Hepatocyte (in vitro differentiated cells): ENCODE data around the gene UCMA. TPM values are rescaled to one million over a fixed set of nuclear protein-coding genes. Genes with fewer than 3 reads are reported as not detected.
"Not testable (repeated sequence)": the region's sequence is repeated elsewhere in the genome, so short reads cannot be mapped to it uniquely, and the experiment has no call there.

Experiments
- DNase-seq: peaks from one replicate; pipeline ENCODE4 v3.0.0-alpha.2; 2016; ENCODE audit warnings: low spot score
- H2AFZ ChIP-seq: fragments of 200-600 bp; sonication (generic); 2 replicates; pipeline ENCODE4 v1.6.0; 2016; ENCODE audit warnings: antibody characterized with exemption, mild to moderate bottlenecking
- H3K27ac ChIP-seq: fragments of 200-600 bp; sonication (generic); 2 replicates; pipeline ENCODE4 v1.5.1; 2016; ENCODE audit warnings: mild to moderate bottlenecking
- H3K27me3 ChIP-seq: fragments of 200-600 bp; sonication (generic); 2 replicates; pipeline ENCODE4 v1.6.1; 2016
- H3K36me3 ChIP-seq: fragments of 200-600 bp; sonication (generic); replicated peaks from 2 replicates; pipeline ENCODE4 v1.5.1; 2016; ENCODE audit warnings: low read depth; ENCODE audit not compliant: insufficient read depth
- H3K4me1 ChIP-seq: fragments of 200-600 bp; sonication (generic); 2 replicates; pipeline ENCODE4 v1.5.1; 2016; ENCODE audit warnings: mild to moderate bottlenecking, moderate library complexity; ENCODE audit not compliant: insufficient read depth
- H3K4me2 ChIP-seq: fragments of 200-600 bp; sonication (generic); 2 replicates; pipeline ENCODE4 v1.6.0; 2016
- H3K4me3 ChIP-seq: fragments of 200-600 bp; sonication (generic); 2 replicates; pipeline ENCODE4 v1.5.1; 2016; ENCODE audit warnings: mild to moderate bottlenecking
- H3K79me2 ChIP-seq: fragments of 200-600 bp; sonication (generic); 2 replicates; pipeline ENCODE4 v1.6.0; 2017; ENCODE audit warnings: mild to moderate bottlenecking
- H3K9me2 ChIP-seq: fragments of 200-600 bp; sonication (generic); replicated peaks from 2 replicates; pipeline ENCODE4 v1.6.0; 2017; ENCODE audit warnings: mild to moderate bottlenecking; ENCODE audit not compliant: insufficient read depth
- H3K9me3 ChIP-seq: fragments of 200-600 bp; sonication (generic); 2 replicates; pipeline ENCODE4 v1.5.1; 2016; ENCODE audit warnings: low read depth, mild to moderate bottlenecking
- H4K20me1 ChIP-seq: fragments of 200-600 bp; sonication (generic); 2 replicates; pipeline ENCODE4 v1.6.0; 2016; ENCODE audit warnings: mild to moderate bottlenecking; ENCODE audit not compliant: insufficient read depth, poor library complexity, severe bottlenecking
- EZH2 ChIP-seq: fragments of 200-600 bp; sonication (generic); IDR thresholded peaks from 2 replicates; pipeline ENCODE4 v1.6.1; 2016; ENCODE audit warnings: antibody characterized with exemption, mild to moderate bottlenecking, borderline replicate concordance
- EZH2phosphoT487 ChIP-seq: fragments of 200-600 bp; sonication (generic); IDR thresholded peaks from one replicate; pipeline ENCODE4 v1.6.1; 2018; ENCODE audit warnings: antibody characterized with exemption, mild to moderate bottlenecking, low read depth, moderate library complexity; ENCODE audit not compliant: unreplicated experiment, severe bottlenecking
- WGBS: methylation state at CpG from one replicate; pipeline ENCODE4 v1.1.6; 2016; ENCODE audit warnings: low lambda C conversion rate; ENCODE audit errors: missing lambda C conversion rate; 5-methylcytosine and 5-hydroxymethylcytosine counted together
- polyA plus RNA-seq: library from polyadenylated mRNA; unstranded; fragments of >200 nt; fragmentation: Nextera tagmentation; extraction: Ambion mirVana; gene quantifications from 2 replicates; pipeline ENCODE4 v1.2.1, GENCODE V29; 2016
- total RNA-seq: library from RNA; depleted of rRNA; stranded (reverse); fragments of >200 nt; gene quantifications from 2 replicates; pipeline ENCODE4 v1.2.3, GENCODE V29; 2014
- TF ChIP-seq, protein P1 (sequence below): fragments of 200-600 bp; sonication (generic); IDR thresholded peaks from 2 replicates; pipeline ENCODE4 v1.5.1; 2016; ENCODE audit warnings: antibody characterized with exemption, mild to moderate bottlenecking; ENCODE audit not compliant: poor library complexity

The UCMA gene
- total and polyA plus RNA-seq, 2 experiments from 2014 or later = not detected

DNA sequence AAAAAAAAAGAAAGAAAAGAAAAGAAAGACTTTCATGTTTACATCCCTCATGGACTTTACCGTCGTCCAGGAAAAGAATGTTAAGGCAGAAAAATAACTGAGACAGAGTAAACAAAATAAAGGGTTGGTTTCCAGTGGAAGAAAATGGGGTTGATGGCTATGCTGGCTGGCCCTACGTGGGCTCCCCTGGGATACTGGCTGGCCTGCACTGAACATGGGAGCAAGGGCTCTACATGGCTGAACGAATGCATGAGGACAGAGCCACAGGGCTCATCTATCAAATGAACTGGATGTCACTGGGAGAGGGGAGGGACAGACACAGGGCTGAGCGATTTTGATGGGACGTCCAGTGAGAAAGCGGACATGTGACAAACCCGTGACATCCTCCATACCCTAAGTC, 2.5 kb upstream of the UCMA start:
- Histone ChIP-seq H3K4me1 (no peaks in the 10 kb centered on the region), H3K27ac (no peak overlapping the region), H3K4me3 (no peak overlapping the region), H4K20me1 (no peaks in the 10 kb centered on the region), H3K9me3 (no peaks in the 10 kb centered on the region), H3K9me2 (no peaks in the 10 kb centered on the region), H3K36me3 (no peaks in the 10 kb centered on the region), H3K79me2 (no peaks in the 10 kb centered on the region), H3K27me3 (no peaks in the 10 kb centered on the region), H3K4me2 (no peak overlapping the region), H2AFZ (no peak overlapping the region)
- DNase-seq = no peak
- TF ChIP-seq EZH2 (no peak), EZH2phosphoT487 (no peak)
- TF ChIP-seq, protein P1, sequence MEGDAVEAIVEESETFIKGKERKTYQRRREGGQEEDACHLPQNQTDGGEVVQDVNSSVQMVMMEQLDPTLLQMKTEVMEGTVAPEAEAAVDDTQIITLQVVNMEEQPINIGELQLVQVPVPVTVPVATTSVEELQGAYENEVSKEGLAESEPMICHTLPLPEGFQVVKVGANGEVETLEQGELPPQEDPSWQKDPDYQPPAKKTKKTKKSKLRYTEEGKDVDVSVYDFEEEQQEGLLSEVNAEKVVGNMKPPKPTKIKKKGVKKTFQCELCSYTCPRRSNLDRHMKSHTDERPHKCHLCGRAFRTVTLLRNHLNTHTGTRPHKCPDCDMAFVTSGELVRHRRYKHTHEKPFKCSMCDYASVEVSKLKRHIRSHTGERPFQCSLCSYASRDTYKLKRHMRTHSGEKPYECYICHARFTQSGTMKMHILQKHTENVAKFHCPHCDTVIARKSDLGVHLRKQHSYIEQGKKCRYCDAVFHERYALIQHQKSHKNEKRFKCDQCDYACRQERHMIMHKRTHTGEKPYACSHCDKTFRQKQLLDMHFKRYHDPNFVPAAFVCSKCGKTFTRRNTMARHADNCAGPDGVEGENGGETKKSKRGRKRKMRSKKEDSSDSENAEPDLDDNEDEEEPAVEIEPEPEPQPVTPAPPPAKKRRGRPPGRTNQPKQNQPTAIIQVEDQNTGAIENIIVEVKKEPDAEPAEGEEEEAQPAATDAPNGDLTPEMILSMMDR = no peak
- WGBS = 88% methylated on average over 8 of the region's 8 CpGs

DNA sequence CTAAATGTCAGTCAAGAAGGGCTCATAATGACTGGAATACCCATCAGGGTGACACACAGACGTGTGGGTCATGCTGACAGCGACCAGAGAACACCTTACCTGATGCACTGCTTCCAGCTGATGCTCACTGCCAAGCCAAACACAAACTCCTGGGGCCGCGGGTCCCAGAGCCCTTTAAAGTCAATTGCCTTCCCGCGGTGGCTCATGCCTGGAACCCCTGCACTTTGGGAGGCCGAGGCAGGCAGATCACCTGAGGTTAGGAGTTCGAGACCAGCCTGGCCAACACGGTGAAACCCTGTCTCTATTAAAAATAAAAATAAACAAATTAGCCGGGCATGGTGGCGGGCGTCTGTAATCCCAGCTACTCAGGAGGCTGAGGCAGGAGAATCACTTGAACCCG, 562 bp upstream of the UCMA start:
- H3K9me2 ChIP-seq, H3K9me3 ChIP-seq, H3K79me2 ChIP-seq, H3K36me3 ChIP-seq, H3K27me3 ChIP-seq, DNase-seq, H4K20me1 ChIP-seq, H3K4me2 ChIP-seq, H3K4me3 ChIP-seq, H2AFZ ChIP-seq, H3K27ac ChIP-seq, H3K4me1 ChIP-seq: not testable (repeated sequence)
- WGBS = 93% methylated on average over 13 of the region's 13 CpGs

DNA sequence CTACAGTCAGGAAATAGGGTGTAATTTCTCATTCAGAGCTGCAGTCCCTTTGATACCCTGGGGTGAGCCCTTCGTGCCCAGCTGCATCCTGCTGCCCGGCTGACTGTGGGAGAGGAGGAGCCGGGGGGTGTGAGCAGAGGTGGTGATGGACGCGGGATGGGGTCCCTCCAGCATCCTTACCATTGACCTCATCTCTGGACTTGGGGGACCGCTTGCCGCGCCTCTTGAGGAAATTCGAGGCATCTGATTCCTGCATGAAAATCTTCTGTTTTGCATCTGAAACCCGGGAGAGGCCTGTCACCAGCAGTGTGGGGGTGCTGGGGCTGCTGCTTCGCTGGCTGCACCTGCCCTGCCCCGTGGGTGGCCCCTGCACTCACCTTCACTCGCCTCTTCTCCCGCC, 816 bp downstream of the UCMA start:
- Histone ChIP-seq H3K79me2 (no peaks in the 10 kb centered on the region), H3K36me3 (no peaks in the 10 kb centered on the region), H3K27ac (no peak overlapping the region), H2AFZ (no peak overlapping the region), H4K20me1 (no peaks in the 10 kb centered on the region), H3K4me1 (no peaks in the 10 kb centered on the region), H3K4me3 (no peak overlapping the region), H3K27me3 (no peaks in the 10 kb centered on the region), H3K9me3 (no peaks in the 10 kb centered on the region), H3K9me2 (no peaks in the 10 kb centered on the region), H3K4me2 (no peak overlapping the region)
- DNase-seq = no peak
- TF ChIP-seq, protein P1 = no peak
- TF ChIP-seq EZH2phosphoT487 (no peak), EZH2 (no peak)
- WGBS = 81% methylated on average over 12 of the region's 14 CpGs

DNA sequence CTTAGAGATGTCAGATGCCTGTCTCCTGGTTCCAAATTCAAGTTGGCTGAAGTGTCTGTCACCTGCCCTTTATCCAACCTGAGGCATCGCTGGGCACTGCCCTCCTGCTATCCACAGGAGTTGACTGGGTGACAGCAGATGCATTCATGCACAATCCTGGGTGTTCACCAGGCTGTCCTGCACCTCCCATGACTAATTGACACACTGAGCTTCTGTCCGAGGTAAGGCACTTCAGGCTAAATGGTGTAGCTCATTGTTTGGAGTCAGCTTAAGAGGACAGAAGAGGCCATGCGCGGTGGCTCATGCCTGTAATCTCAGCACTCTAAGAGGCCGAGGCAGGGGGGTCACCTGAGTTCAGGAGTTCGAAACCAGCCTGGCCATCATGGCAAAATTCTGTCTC, 2.4 kb downstream of the UCMA start:
- DNase-seq = no peak
- WGBS = 83% methylated on average over 6 of the region's 6 CpGs
- Histone ChIP-seq H3K4me3 (no peak overlapping the region), H3K9me2 (no peaks in the 10 kb centered on the region), H3K4me2 (no peak overlapping the region), H3K4me1 (no peaks in the 10 kb centered on the region), H3K9me3 (no peaks in the 10 kb centered on the region), H4K20me1 (no peaks in the 10 kb centered on the region), H3K27me3 (no peaks in the 10 kb centered on the region), H2AFZ (no peak overlapping the region), H3K79me2 (no peaks in the 10 kb centered on the region), H3K36me3 (no peaks in the 10 kb centered on the region), H3K27ac (no peak overlapping the region)
- no peak for TF ChIP-seq EZH2phosphoT487
- TF ChIP-seq, protein P1 = no peak
- no peak for TF ChIP-seq EZH2
